ENCODE results near the gene BCL3. TPM values are rescaled to one million over a fixed set of nuclear protein-coding genes. Genes with fewer than 3 reads are reported as not detected.

BCL3 gene
- total and polyA plus RNA-seq, 3 donors from 2014 or later: 15.5 to 38.1 (median 31.7) TPM

- peaks cover 49% of the 10 kb centered on the region for H3K4me1 ChIP-seq
- no peaks in the 10 kb centered on the region for H3K36me3 ChIP-seq (ENCODE audit: low read depth, missing control alignments)
- WGBS, 2 donors: 60 to 62% methylated on average over 6 of the region's 6 CpGs
- no peak for DNase-seq
- no peaks in the 10 kb centered on the region for H3K9me3 ChIP-seq
- intact Hi-C loops (cut with DNase I; ENCODE audit: low total_unique reads): no loop called here
- H3K4me3 ChIP-seq: no peak overlapping the region
- H3K27me3 ChIP-seq: no peaks in the 10 kb centered on the region
- peak overlapping the region; percentile 77 to 86 for H3K27ac ChIP-seq
- TF ChIP-seq POLR2A (IDR thresholded peaks at IDR 0.05): no peak
These were observed 7.2 kb upstream of the BCL3 start for GRCh38 chr19:44741258-44741731.

GRCh38 chr19:44741841-44742329 lies 6.6 kb upstream of the BCL3 start:
- TF ChIP-seq POLR2A (IDR thresholded peaks at IDR 0.05) (no peak), CTCF (IDR thresholded peaks at IDR 0.05) (no peak)
- no peaks in the 10 kb centered on the region for H3K9me3 ChIP-seq
- H3K27me3 ChIP-seq: no peaks in the 10 kb centered on the region
- no peaks in the 10 kb centered on the region for H3K36me3 ChIP-seq (ENCODE audit: low read depth, missing control alignments)
- 6 to 24% methylated on average over 5 to 13 of the region's 13 CpGs for WGBS, 2 donors
- peak overlapping the region; percentile 77 to 86 for H3K27ac ChIP-seq
- intact Hi-C loops (cut with DNase I; ENCODE audit: low total_unique reads): no loop called here
- peak; percentile 97 for DNase-seq
- no peak overlapping the region for H3K4me3 ChIP-seq
- H3K4me1 ChIP-seq: peaks cover 49% of the 10 kb centered on the region

GRCh38 chr19:44742330-44743061 lies 6.0 kb upstream of the BCL3 start:
- TF ChIP-seq CTCF (IDR thresholded peaks at IDR 0.05) (no peak), POLR2A (IDR thresholded peaks at IDR 0.05) (no peak)
- DNase-seq: no peak
- intact Hi-C loops (cut with DNase I; ENCODE audit: low total_unique reads): no loop called here
- Histone ChIP-seq H3K36me3 (ENCODE audit: low read depth, missing control alignments) (no peaks in the 10 kb centered on the region), H3K9me3 (no peaks in the 10 kb centered on the region), H3K27me3 (no peaks in the 10 kb centered on the region), H3K4me1 (peaks cover 47% of the 10 kb centered on the region), H3K4me3 (no peak overlapping the region), H3K27ac (peak overlapping the region; percentile 77 to 86)
- 71 to 75% methylated on average over 19 to 20 of the region's 20 CpGs for WGBS, 2 donors

- Histone ChIP-seq H3K36me3 (ENCODE audit: low read depth, missing control alignments) (no peaks in the 10 kb centered on the region), H3K27ac (peak overlapping the region; percentile 70 to 87), H3K9me3 (no peaks in the 10 kb centered on the region), H3K27me3 (no peaks in the 10 kb centered on the region), H3K4me3 (no peak overlapping the region), H3K4me1 (peaks cover 59% of the 10 kb centered on the region)
- intact Hi-C loops (cut with DNase I; ENCODE audit: low total_unique reads): no loop called here
- TF ChIP-seq POLR2A (IDR thresholded peaks at IDR 0.05) (no peak), CTCF (IDR thresholded peaks at IDR 0.05) (no peak)
- 55 to 67% methylated on average over 3 of the region's 3 CpGs for WGBS, 2 donors
- peak; percentile 43 for DNase-seq
These were observed 3.6 kb upstream of the BCL3 start for GRCh38 chr19:44744871-44745332.

- DNase-seq: peak; percentile 82
- TF ChIP-seq CTCF (IDR thresholded peaks at IDR 0.05) (no peak), POLR2A (IDR thresholded peaks at IDR 0.05) (no peak)
- 36 to 43% methylated on average over 9 to 10 of the region's 10 CpGs for WGBS, 2 donors
These were observed 3.1 kb upstream of the BCL3 start for GRCh38 chr19:44745341-44745831.

More at GRCh38 chr19:44745341-44745831, 3.1 kb upstream of the BCL3 start:
- H3K4me1 ChIP-seq: peaks cover 60% of the 10 kb centered on the region
- no peak overlapping the region for H3K4me3 ChIP-seq
- peak overlapping the region; percentile 70 to 87 for H3K27ac ChIP-seq
- no peaks in the 10 kb centered on the region for H3K36me3 ChIP-seq (ENCODE audit: low read depth, missing control alignments)
- no peaks in the 10 kb centered on the region for H3K9me3 ChIP-seq
- intact Hi-C loops (cut with DNase I; ENCODE audit: low total_unique reads): no loop called here
- H3K27me3 ChIP-seq: no peaks in the 10 kb centered on the region

All from testis (tissue), 3 donors.